Kidney (tissue), 14 donors: ENCODE results near the gene TPPP3. TPM values are rescaled to one million over a fixed set of nuclear protein-coding genes. Genes with fewer than 3 reads are reported as not detected.
A peak's percentile ranks its signal among the peaks of the same experiment; 100 is the strongest.

Source experiments
- DNase-seq, 5 donors: peaks; one replicate each; pipeline ENCODE4 v3.0.0-alpha.2; 2013 to 2020
- FAIRE-seq: peaks from 2 replicates; lab custom pipeline; 2012; peaks lifted over from hg19 to GRCh38; lab: Jason Lieb, UNC
- H3K27ac ChIP-seq, 2 donors: one replicate each; pipeline ENCODE4 v1.7.0; 2013; ENCODE audit warnings: low read depth in 2 of 2, low read length in 2 of 2, inconsistent platforms in 1 of 2
- H3K27me3 ChIP-seq: one replicate; pipeline ENCODE4 v1.7.1; 2013; ENCODE audit warnings: low read length, inconsistent platforms; ENCODE audit not compliant: control insufficient read depth, insufficient read depth
- H3K36me3 ChIP-seq, 3 donors: one replicate each; pipeline versions ENCODE4 v1.7.0 to v1.7.1; 2013; ENCODE audit warnings: low read length in 3 of 3, control low read depth in 1 of 3, inconsistent platforms in 1 of 3; ENCODE audit not compliant: insufficient read depth in 3 of 3, control insufficient read depth in 2 of 3
- H3K4me1 ChIP-seq, 3 donors: one replicate each; pipeline versions ENCODE4 v1.7.0 to v1.7.1; 2013; ENCODE audit warnings: low read length in 3 of 3, inconsistent platforms in 1 of 3, low read depth in 1 of 3; ENCODE audit not compliant: control insufficient read depth in 2 of 3, insufficient read depth in 2 of 3
- H3K4me3 ChIP-seq, 3 donors: one replicate each; pipeline versions ENCODE4 v1.7.0 to v1.8.1; 2013; ENCODE audit warnings: low read length in 3 of 3, control low read depth in 1 of 3, inconsistent platforms in 1 of 3
- H3K9ac ChIP-seq, 3 donors: one replicate each; pipeline versions ENCODE4 v1.7.0 to v1.7.1; 2013; ENCODE audit warnings: low read length in 3 of 3, control low read depth in 1 of 3, inconsistent platforms in 1 of 3
- H3K9me3 ChIP-seq, 3 donors: one replicate each; pipeline versions ENCODE4 v1.7.0 to v1.7.1; 2013; ENCODE audit warnings: low read length in 3 of 3, control low read depth in 1 of 3, inconsistent platforms in 1 of 3; ENCODE audit not compliant: control insufficient read depth in 2 of 3, insufficient read depth in 1 of 3
- intact Hi-C: fragments of 100-400 bp; cut with DNase I; formaldehyde crosslinking; loops from one replicate; pipeline ENCODE4 v1.11.1; 2022
- polyA plus RNA-seq: library from polyadenylated mRNA; stranded (reverse); fragments of 350-450 nt; fragmentation: Illumina TruSeq; extraction: RNeasy Lipid Tissue Mini Kit (QIAGEN cat#74804); gene quantifications from one replicate; pipeline ENCODE4 v1.2.3, GENCODE V29; 2014; ENCODE audit warnings: low read depth, low replicate concordance; ENCODE audit not compliant: insufficient read depth
- total RNA-seq: library from RNA; stranded (reverse); fragmentation: NEBNext Ultra II Directional; extraction: Animal tissue kit (Norgen Biotek cat#: 25700); gene quantifications from one replicate; pipeline ENCODE4 v1.2.1, GENCODE V29; 2021
- TF ChIP-seq, protein P1 (sequence below): IDR thresholded peaks from 3 replicates; pipeline ENCODE4 v1.5.1; 2012; ENCODE audit warnings: mild to moderate bottlenecking, moderate library complexity, borderline replicate concordance; ENCODE audit not compliant: insufficient read depth; ENCODE audit errors: extremely low read depth
- donor health status: control.
- donor health status: control.
- donor health status: control.
- donor health status: control.
- donor health status: control.
- donor health status: DM: yes; HTN: yes; CAD: no.
- donor health status: Normal renal cell carcinoma (clear cell type).

The TPPP3 gene
- total and polyA plus RNA-seq, 2 donors from 2014 or later, result 8.2 to 108 TPM

DNA sequence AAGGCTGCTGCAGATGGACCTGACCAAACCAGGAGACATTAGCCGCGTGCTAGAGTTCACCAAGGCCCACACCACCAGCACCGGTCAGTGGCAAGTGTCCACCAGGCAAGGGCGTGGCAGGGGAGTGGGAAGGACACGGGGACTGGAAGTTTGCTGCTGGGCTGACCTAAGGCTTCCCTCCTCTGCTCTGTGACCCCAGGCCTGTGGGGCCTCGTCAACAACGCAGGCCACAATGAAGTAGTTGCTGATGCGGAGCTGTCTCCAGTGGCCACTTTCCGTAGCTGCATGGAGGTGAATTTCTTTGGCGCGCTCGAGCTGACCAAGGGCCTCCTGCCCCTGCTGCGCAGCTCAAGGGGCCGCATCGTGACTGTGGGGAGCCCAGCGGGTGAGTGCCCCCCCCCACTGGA lies 42.5 kb upstream of the TPPP3 start:
- H3K36me3 ChIP-seq, result peaks cover 3 to 25% (median 18%) of the 10 kb centered on the region in 3 donors
- H3K4me1 ChIP-seq, result peaks cover 0 to 37% (median 19%) of the 10 kb centered on the region in 3 donors

DNA sequence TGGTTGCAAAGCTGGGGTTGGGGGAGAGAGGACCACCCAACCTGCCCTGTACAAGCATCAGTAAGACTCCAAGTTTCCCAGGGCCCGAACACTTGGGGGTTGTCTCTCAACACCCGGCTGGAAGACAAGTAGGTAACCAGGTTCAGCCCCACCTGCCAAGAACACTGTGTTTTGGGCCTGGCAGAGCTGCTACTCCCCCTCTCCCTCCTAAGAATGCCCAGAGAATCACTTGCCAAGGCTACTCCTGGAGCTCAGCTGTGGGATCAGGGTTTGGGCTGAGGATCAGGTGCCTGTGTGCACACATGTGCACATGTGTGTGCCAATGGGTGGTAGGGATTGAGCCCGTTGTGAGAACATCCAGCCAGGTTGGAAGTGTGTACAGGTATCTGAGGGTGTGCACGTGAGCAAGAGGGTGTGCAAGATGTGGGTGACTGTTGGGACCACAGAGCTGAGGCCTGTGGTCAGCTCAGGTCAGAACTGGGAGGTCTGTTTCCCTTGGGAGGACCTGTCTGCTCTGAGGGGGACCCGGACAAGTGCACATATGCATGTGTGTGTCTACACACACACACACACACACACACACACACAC lies 39.9 kb upstream of the TPPP3 start:
- TF ChIP-seq, protein P1, sequence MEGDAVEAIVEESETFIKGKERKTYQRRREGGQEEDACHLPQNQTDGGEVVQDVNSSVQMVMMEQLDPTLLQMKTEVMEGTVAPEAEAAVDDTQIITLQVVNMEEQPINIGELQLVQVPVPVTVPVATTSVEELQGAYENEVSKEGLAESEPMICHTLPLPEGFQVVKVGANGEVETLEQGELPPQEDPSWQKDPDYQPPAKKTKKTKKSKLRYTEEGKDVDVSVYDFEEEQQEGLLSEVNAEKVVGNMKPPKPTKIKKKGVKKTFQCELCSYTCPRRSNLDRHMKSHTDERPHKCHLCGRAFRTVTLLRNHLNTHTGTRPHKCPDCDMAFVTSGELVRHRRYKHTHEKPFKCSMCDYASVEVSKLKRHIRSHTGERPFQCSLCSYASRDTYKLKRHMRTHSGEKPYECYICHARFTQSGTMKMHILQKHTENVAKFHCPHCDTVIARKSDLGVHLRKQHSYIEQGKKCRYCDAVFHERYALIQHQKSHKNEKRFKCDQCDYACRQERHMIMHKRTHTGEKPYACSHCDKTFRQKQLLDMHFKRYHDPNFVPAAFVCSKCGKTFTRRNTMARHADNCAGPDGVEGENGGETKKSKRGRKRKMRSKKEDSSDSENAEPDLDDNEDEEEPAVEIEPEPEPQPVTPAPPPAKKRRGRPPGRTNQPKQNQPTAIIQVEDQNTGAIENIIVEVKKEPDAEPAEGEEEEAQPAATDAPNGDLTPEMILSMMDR, result no peak
- no peaks in the 10 kb centered on the region for H3K9me3 ChIP-seq
- H3K4me1 ChIP-seq, result peaks cover 0 to 45% (median 30%) of the 10 kb centered on the region in 3 donors
- peaks cover 3% of the 10 kb centered on the region for H3K27me3 ChIP-seq
- H3K4me3 ChIP-seq, result peak overlapping the region; percentile 3 to 80 (median 70)
- peak overlapping the region; percentile 93 to 98 for H3K27ac ChIP-seq
- intact Hi-C loops, result no loop called here
- peak overlapping the region in 2 of 3 donors; percentile 89 to 95 for H3K9ac ChIP-seq
- DNase-seq, result no peak
- FAIRE-seq, result no peak
- H3K36me3 ChIP-seq, result peaks cover 0 to 18% (median 14%) of the 10 kb centered on the region in 3 donors

More for the DNA sequence above, 42.5 kb upstream of the TPPP3 start:
- DNase-seq, result no peak
- H3K27me3 ChIP-seq, result no peaks in the 10 kb centered on the region
- peak overlapping the region; percentile 88 for H3K27ac ChIP-seq
- intact Hi-C loops, result no loop called here
- FAIRE-seq, result no peak
- H3K9me3 ChIP-seq, result no peaks in the 10 kb centered on the region
- TF ChIP-seq, protein P1, result no peak
- H3K9ac ChIP-seq, result peak overlapping the region in 1 of 3 donors; percentile 74
- peak overlapping the region in 1 of 3 donors; percentile 20 for H3K4me3 ChIP-seq

DNA sequence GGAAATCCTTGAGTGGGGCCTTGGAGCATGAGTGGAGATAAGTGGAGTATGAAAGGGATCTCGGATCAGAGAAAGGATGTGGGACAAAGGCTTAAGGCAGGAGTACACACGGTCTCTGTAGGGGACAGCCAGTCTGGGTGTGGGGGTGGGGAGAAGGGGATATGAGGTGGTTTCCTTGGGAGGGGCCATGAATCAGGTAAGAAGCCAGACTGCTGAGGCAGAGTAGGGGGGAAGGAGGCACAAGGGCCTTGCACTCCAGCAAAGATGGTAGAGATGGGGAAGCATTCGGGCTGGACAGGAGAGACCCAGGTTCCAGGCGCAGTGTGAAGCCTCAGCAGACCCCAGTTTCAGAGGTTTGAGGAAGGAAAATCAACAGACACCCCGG lies 39.2 kb upstream of the TPPP3 start:
- H3K4me1 ChIP-seq, result peaks cover 0 to 49% (median 35%) of the 10 kb centered on the region in 3 donors
- peaks cover 0 to 11% (median 9%) of the 10 kb centered on the region in 3 donors for H3K36me3 ChIP-seq
- H3K27me3 ChIP-seq, result peaks cover 3% of the 10 kb centered on the region
- H3K4me3 ChIP-seq, result peak overlapping the region; percentile 39 to 80 (median 70)
- intact Hi-C loops, result no loop called here
- TF ChIP-seq, protein P1, result no peak
- no peak for FAIRE-seq
- DNase-seq, result no peak
- no peaks in the 10 kb centered on the region for H3K9me3 ChIP-seq
- peak overlapping the region; percentile 93 to 98 for H3K27ac ChIP-seq
- peak overlapping the region; percentile 30 to 95 (median 89) for H3K9ac ChIP-seq
